ENCODE measurements around the gene MPP4.

MPP4 gene

GRCh38 chr2:201669865-201670264 lies 28.6 kb downstream of the MPP4 start:
- DNase-seq: no peak

- no peak for DNase-seq
Observed at GRCh38 chr2:201668402-201668910, 30.0 kb downstream of the MPP4 start.

- DNase-seq: no peak
Observed at GRCh38 chr2:201664334-201664733, 34.1 kb downstream of the MPP4 start.

GRCh38 chr2:201661366-201661765 lies 37.1 kb downstream of the MPP4 start:
- DNase-seq: no peak

- DNase-seq: no peak
Observed at GRCh38 chr2:201660293-201660895, 38.0 kb downstream of the MPP4 start.

GRCh38 chr2:201656740-201657139 lies 41.7 kb downstream of the MPP4 start:
- no peak for DNase-seq

GRCh38 chr2:201656102-201656501 lies 42.3 kb downstream of the MPP4 start:
- DNase-seq: no peak

GRCh38 chr2:201654616-201655384 lies 43.6 kb downstream of the MPP4 start:
- no peak for DNase-seq

GRCh38 chr2:201653221-201653620 lies 45.2 kb downstream of the MPP4 start:
- DNase-seq: no peak

GRCh38 chr2:201649442-201649841 lies 49.0 kb downstream of the MPP4 start:
- DNase-seq: no peak

GRCh38 chr2:201647431-201647830 lies 51.0 kb downstream of the MPP4 start:
- DNase-seq: no peak

- no peak for DNase-seq
Observed at GRCh38 chr2:201644001-201644400, 54.4 kb downstream of the MPP4 start.

GRCh38 chr2:201643216-201643890 lies 55.1 kb downstream of the MPP4 start, which contains the start of gene TMEM237:
Gene TMEM237, minus strand, starts transcription at chr2:201643503. Its CDS starts 103 bp downstream, at chr2:201643400.
- DNase-seq: peak; percentile 41

- peak; percentile 87 for DNase-seq
Observed at GRCh38 chr2:201642579-201643215, 55.7 kb downstream of the MPP4 start.

- DNase-seq: peak; percentile 82
Observed at GRCh38 chr2:201642086-201642578, 56.3 kb downstream of the MPP4 start.

GRCh38 chr2:201639205-201639604 lies 59.2 kb downstream of the MPP4 start:
- DNase-seq: no peak

- DNase-seq: no peak
Observed at GRCh38 chr2:201638326-201638725, 60.1 kb downstream of the MPP4 start.

- no peak for DNase-seq
Observed at GRCh38 chr2:201633661-201634249, 64.7 kb downstream of the MPP4 start.

- DNase-seq: no peak
Observed at GRCh38 chr2:201631041-201631440, 67.4 kb downstream of the MPP4 start.

GRCh38 chr2:201630577-201630976 lies 67.9 kb downstream of the MPP4 start:
- no peak for DNase-seq

- no peak for DNase-seq
Observed at GRCh38 chr2:201628545-201628944, 69.9 kb downstream of the MPP4 start.

GRCh38 chr2:201622306-201622970 lies 76.0 kb downstream of the MPP4 start:
- no peak for DNase-seq

All from NCI-H345 (cell line).